ENCODE data around the gene TMSB15C.
"Not testable (repeated sequence)": the region's sequence is repeated elsewhere in the genome, so short reads cannot be mapped to it uniquely, and the experiment has no call there.

DNA sequence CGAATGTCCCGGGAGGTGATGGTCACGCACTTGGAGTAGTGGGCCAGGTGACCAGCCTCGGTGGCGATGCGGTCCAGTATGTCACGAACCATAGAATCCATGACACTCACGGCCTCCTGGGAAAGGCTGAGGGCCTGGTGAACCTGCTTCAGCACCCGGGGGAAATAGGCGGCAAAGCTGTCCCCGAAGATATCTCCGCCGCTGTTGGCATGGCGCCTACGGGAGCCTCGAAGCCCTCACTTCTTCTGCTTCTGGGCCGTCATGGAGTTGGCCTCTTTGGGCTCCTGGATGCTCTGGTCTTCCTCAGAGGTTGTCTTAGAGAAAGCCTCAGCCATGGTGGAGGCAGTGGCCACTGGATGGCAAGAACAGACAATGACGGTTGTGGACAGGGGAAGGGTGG lies 13.4 kb downstream of the TMSB15C start:
- not testable (repeated sequence) for TF ChIP-seq EZH2 (IDR thresholded peaks at IDR 0.05; ENCODE audit: borderline replicate concordance, low read length)
- TF ChIP-seq, protein P1, sequence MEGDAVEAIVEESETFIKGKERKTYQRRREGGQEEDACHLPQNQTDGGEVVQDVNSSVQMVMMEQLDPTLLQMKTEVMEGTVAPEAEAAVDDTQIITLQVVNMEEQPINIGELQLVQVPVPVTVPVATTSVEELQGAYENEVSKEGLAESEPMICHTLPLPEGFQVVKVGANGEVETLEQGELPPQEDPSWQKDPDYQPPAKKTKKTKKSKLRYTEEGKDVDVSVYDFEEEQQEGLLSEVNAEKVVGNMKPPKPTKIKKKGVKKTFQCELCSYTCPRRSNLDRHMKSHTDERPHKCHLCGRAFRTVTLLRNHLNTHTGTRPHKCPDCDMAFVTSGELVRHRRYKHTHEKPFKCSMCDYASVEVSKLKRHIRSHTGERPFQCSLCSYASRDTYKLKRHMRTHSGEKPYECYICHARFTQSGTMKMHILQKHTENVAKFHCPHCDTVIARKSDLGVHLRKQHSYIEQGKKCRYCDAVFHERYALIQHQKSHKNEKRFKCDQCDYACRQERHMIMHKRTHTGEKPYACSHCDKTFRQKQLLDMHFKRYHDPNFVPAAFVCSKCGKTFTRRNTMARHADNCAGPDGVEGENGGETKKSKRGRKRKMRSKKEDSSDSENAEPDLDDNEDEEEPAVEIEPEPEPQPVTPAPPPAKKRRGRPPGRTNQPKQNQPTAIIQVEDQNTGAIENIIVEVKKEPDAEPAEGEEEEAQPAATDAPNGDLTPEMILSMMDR (IDR thresholded peaks at IDR 0.05; ENCODE audit: low read length), result not testable (repeated sequence)
